B cell (primary cell): ENCODE results near the gene NDUFS5.

Experiments
- CTCF ChIP-seq: fragments of 200-600 bp; IDR thresholded peaks from one replicate; pipeline ENCODE4 v1.8.0; 2022; ENCODE audit warnings: antibody characterized with exemption, mild to moderate bottlenecking
- EZH2 ChIP-seq: IDR thresholded peaks from 2 replicates; pipeline ENCODE4 v1.6.1; 2012; ENCODE audit warnings: borderline replicate concordance, low read depth, mild to moderate bottlenecking, moderate library complexity, low read length; ENCODE audit not compliant: insufficient read depth, poor library complexity, severe bottlenecking

- TF ChIP-seq CTCF (no peak), EZH2 (no peak)
These were observed 20.6 kb downstream of the NDUFS5 start for GRCh38 chr1:39046613-39047210.
